MCF 10A (cell line): ENCODE results near the gene WDPCP. TPM values are rescaled to one million over a fixed set of nuclear protein-coding genes. Genes with fewer than 3 reads are reported as not detected.

ENCODE experiments used
- BruUV-seq: library from RNA; stranded (reverse); fragments of 400-500 nt; replicated peaks from 2 replicates; lab custom pipeline; 2021; lab: Mats Ljungman, UMichigan
- CTCF ChIA-PET: fragments of 300-600 bp; sonication (Branson Sonifier 250); formaldehyde crosslinking; extraction: SDS; loops from one replicate; lab custom pipeline; 2021; ENCODE audit warnings: antibody characterized with exemption, inconsistent platforms; lab: Yijun Ruan, JAX
- POLR2A ChIA-PET: fragments of 300-600, 350-650 bp; sonication (Branson Sonifier 250); formaldehyde crosslinking; extraction: SDS; loops from one replicate; lab custom pipeline; 2020; ENCODE audit warnings: antibody characterized with exemption, inconsistent platforms; lab: Yijun Ruan, JAX
- DNase-seq: peaks from one replicate; pipeline ENCODE4 v3.0.0-alpha.2; 2018; ENCODE audit not compliant: unreplicated experiment
- H3K27ac Mint-ChIP-seq: one replicate; pipeline ENCODE4 v1.8.0; 2022; ENCODE audit warnings: mild to moderate bottlenecking, low read depth, mixed read lengths; ENCODE audit not compliant: unreplicated experiment
- H3K27me3 Mint-ChIP-seq: one replicate; pipeline ENCODE4 v1.8.0; 2022; ENCODE audit warnings: mixed read lengths; ENCODE audit not compliant: insufficient read depth, unreplicated experiment
- H3K36me3 Mint-ChIP-seq: one replicate; pipeline ENCODE4 v1.8.0; 2022; ENCODE audit warnings: mild to moderate bottlenecking, moderate library complexity, mixed read lengths; ENCODE audit not compliant: insufficient read depth, unreplicated experiment
- H3K4me1 Mint-ChIP-seq: one replicate; pipeline ENCODE4 v1.8.0; 2022; ENCODE audit warnings: mixed read lengths; ENCODE audit not compliant: insufficient read depth, unreplicated experiment
- H3K4me3 Mint-ChIP-seq: one replicate; pipeline ENCODE4 v1.8.0; 2022; ENCODE audit warnings: mild to moderate bottlenecking, moderate library complexity, mixed read lengths; ENCODE audit not compliant: unreplicated experiment
- H3K9me3 Mint-ChIP-seq: one replicate; pipeline ENCODE4 v1.8.0; 2022; ENCODE audit warnings: mixed read lengths; ENCODE audit not compliant: unreplicated experiment
- CTCF ChIP-seq: fragments of 200-600 bp; IDR thresholded peaks from one replicate; pipeline ENCODE4 v1.8.0; 2022; ENCODE audit warnings: antibody characterized with exemption, mild to moderate bottlenecking; ENCODE audit not compliant: unreplicated experiment
- intact Hi-C: fragments of 100-400 bp; cut with micrococcal nuclease; formaldehyde crosslinking; loops from 2 replicates; pipeline ENCODE4 v1.14.1; 2022
- total RNA-seq: library from RNA; stranded (reverse); gene quantifications from 2 replicates; pipeline ENCODE4 v1.2.3, GENCODE V29; 2022

Gene WDPCP
- total RNA-seq, 1 experiment from 2014 or later, result 6.9 TPM

GRCh38 chr2:63073994-63074393 is 514.3 kb downstream of the WDPCP start:
- ChIA-PET CTCF (interaction anchor here (0.6 to 0.7 kb wide), 2 partner anchors 22 to 81 kb away, joined by 3 to 4 read pairs; no protein-coding TSS in a partner anchor), POLR2A (no interaction called here)
- H3K36me3 Mint-ChIP-seq, result no peaks in the 10 kb centered on the region
- no peak overlapping the region for H3K27ac Mint-ChIP-seq
- H3K4me3 Mint-ChIP-seq, result no peak overlapping the region
- peaks cover 5% of the 10 kb centered on the region for H3K4me1 Mint-ChIP-seq
- no TSS peak for BruUV-seq
- no peak for TF ChIP-seq CTCF
- no peaks in the 10 kb centered on the region for H3K9me3 Mint-ChIP-seq
- H3K27me3 Mint-ChIP-seq, result no peaks in the 10 kb centered on the region
- no peak for DNase-seq
- intact Hi-C loops, result no loop called here

- H3K9me3 Mint-ChIP-seq, result no peaks in the 10 kb centered on the region
- BruUV-seq, result no TSS peak
- peaks cover 4% of the 10 kb centered on the region for H3K4me1 Mint-ChIP-seq
- ChIA-PET CTCF (no interaction called here), POLR2A (no interaction called here)
- H3K27me3 Mint-ChIP-seq, result peaks cover 4% of the 10 kb centered on the region
- no peak for TF ChIP-seq CTCF
- no peaks in the 10 kb centered on the region for H3K36me3 Mint-ChIP-seq
- intact Hi-C loops, result no loop called here
- no peak for DNase-seq
- no peak overlapping the region for H3K4me3 Mint-ChIP-seq
- no peak overlapping the region for H3K27ac Mint-ChIP-seq
These were observed 516.6 kb downstream of the WDPCP start for GRCh38 chr2:63071664-63072063.

Other genes with a start within 250 kb of the WDPCP start
- 105 and 110 TPM in 2 replicates for gene MDH1, start 486 bp upstream of the WDPCP start, total RNA-seq